ENCODE results near the gene SCRN2.

DNA sequence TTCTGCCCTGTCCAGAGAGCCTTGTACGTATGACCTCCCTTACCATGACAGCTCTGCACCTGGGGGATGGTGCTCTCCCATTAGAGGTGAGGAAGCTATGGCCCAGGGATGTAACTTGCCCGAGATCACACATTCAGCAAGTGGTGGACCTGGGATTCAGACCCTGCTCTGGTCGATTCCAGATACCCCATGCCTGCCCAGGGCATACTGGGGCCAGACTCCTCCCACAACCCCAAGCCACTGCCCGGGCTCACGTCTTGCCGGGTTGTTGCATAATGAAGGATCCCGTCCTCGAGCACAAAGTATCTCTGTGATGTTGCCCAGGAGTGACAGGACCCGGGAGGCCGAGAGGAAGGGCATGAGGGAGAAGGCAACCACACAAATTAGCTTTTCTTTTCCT lies 21.6 kb downstream of the SCRN2 start:
- no peak for TF ChIP-seq SP1 (IDR thresholded peaks at IDR 0.05; ENCODE audit: low read depth, low read length)
- no peak for TF ChIP-seq EP300 (IDR thresholded peaks at IDR 0.05; ENCODE audit: borderline replicate concordance in 1 of 2, low read depth in 2 of 2, low read length in 2 of 2)
- TF ChIP-seq, protein P1, sequence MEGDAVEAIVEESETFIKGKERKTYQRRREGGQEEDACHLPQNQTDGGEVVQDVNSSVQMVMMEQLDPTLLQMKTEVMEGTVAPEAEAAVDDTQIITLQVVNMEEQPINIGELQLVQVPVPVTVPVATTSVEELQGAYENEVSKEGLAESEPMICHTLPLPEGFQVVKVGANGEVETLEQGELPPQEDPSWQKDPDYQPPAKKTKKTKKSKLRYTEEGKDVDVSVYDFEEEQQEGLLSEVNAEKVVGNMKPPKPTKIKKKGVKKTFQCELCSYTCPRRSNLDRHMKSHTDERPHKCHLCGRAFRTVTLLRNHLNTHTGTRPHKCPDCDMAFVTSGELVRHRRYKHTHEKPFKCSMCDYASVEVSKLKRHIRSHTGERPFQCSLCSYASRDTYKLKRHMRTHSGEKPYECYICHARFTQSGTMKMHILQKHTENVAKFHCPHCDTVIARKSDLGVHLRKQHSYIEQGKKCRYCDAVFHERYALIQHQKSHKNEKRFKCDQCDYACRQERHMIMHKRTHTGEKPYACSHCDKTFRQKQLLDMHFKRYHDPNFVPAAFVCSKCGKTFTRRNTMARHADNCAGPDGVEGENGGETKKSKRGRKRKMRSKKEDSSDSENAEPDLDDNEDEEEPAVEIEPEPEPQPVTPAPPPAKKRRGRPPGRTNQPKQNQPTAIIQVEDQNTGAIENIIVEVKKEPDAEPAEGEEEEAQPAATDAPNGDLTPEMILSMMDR (IDR thresholded peaks at IDR 0.05; ENCODE audit: control extremely low read depth in 1 of 3, insufficient read depth in 1 of 3, low read depth in 1 of 3, low read length in 3 of 3) = no peak
- no peak for TF ChIP-seq BACH1 (IDR thresholded peaks at IDR 0.05; ENCODE audit: low read length)
- TF ChIP-seq TEAD4 (IDR thresholded peaks at IDR 0.05; ENCODE audit: low read depth, low read length) = no peak
- TF ChIP-seq ZNF274 (IDR thresholded peaks at IDR 0.05; ENCODE audit: borderline replicate concordance, extremely low read depth, low read length) = no peak
- TF ChIP-seq POLR2A (IDR thresholded peaks at IDR 0.05; ENCODE audit: control extremely low read depth in 1 of 2, low read depth in 2 of 2, low read length in 2 of 2) = no peak

Measured in H1 (cell line).